A673 (cell line): ENCODE data around the gene CELF4.

Experiments used
- EZH2 ChIP-seq: fragments of 200-600 bp; sonication (generic); IDR thresholded peaks from 2 replicates; pipeline ENCODE4 v1.6.1; 2017; ENCODE audit warnings: borderline replicate concordance, low read depth, mild to moderate bottlenecking, mixed read lengths, antibody characterized with exemption, low read length; ENCODE audit not compliant: poor library complexity, severe bottlenecking
- TF ChIP-seq, protein P1 (sequence below): fragments of 300-800, 200-600 bp; sonication (generic); conservative IDR thresholded peaks from 2 replicates; pipeline ENCODE4 v1.5.1; 2017; ENCODE audit warnings: low read depth, mild to moderate bottlenecking, antibody characterized with exemption, low read length, moderate library complexity, mixed read lengths

DNA sequence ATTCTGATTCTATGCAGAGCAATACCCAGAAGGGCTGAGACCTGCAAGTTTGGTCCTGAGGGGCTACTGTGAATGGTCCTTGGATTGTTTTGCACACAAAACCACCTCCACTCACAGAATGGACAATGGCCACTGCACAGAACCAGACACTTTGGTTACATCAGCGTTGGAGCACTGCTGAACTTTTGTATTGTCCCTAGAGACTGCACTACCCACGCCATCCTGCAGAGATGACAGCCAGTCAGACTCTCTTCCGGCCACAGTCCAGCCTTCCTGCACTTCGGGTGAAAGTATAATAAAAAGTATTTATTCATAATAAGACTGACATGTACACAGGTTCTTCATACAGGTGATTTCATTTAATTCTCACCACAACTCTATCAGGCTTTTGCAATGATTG, 35.7 kb downstream of the CELF4 start:
- TF ChIP-seq, protein P1, sequence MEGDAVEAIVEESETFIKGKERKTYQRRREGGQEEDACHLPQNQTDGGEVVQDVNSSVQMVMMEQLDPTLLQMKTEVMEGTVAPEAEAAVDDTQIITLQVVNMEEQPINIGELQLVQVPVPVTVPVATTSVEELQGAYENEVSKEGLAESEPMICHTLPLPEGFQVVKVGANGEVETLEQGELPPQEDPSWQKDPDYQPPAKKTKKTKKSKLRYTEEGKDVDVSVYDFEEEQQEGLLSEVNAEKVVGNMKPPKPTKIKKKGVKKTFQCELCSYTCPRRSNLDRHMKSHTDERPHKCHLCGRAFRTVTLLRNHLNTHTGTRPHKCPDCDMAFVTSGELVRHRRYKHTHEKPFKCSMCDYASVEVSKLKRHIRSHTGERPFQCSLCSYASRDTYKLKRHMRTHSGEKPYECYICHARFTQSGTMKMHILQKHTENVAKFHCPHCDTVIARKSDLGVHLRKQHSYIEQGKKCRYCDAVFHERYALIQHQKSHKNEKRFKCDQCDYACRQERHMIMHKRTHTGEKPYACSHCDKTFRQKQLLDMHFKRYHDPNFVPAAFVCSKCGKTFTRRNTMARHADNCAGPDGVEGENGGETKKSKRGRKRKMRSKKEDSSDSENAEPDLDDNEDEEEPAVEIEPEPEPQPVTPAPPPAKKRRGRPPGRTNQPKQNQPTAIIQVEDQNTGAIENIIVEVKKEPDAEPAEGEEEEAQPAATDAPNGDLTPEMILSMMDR, result no peak
- TF ChIP-seq EZH2, result no peak
